CD4-positive, alpha-beta T cell treated with Interleukin-12 subunit alpha and Interleukin-12 subunit beta, for 1 hour (primary cell): ENCODE measurements around the gene UEVLD.

Experiments used
- DNase-seq: peaks from one replicate; pipeline ENCODE4 v3.0.0-alpha.2; 2020

Gene UEVLD

GRCh38 chr11:18580113-18580766, 8.3 kb downstream of the UEVLD start:
- DNase-seq = no peak

- peak; percentile 30 for DNase-seq
Observed at GRCh38 chr11:18578975-18579598, 9.4 kb downstream of the UEVLD start.

GRCh38 chr11:18575361-18575760, 13.2 kb downstream of the UEVLD start:
- DNase-seq = no peak

- DNase-seq = no peak
Observed at GRCh38 chr11:18567081-18567480, 21.5 kb downstream of the UEVLD start.

- no peak for DNase-seq
Observed at GRCh38 chr11:18566406-18566805, 22.1 kb downstream of the UEVLD start.

- DNase-seq = no peak
Observed at GRCh38 chr11:18564149-18564548, 24.4 kb downstream of the UEVLD start.

- no peak for DNase-seq
Observed at GRCh38 chr11:18563090-18563730, 25.3 kb downstream of the UEVLD start.

GRCh38 chr11:18548001-18548400, 40.5 kb downstream of the UEVLD start:
- DNase-seq = no peak

- peak; percentile 60 for DNase-seq
Observed at GRCh38 chr11:18540207-18541009, 48.1 kb downstream of the UEVLD start.

- no peak for DNase-seq
Observed at GRCh38 chr11:18536209-18536608, 52.3 kb downstream of the UEVLD start.

- DNase-seq = no peak
Observed at GRCh38 chr11:18534245-18534644, 54.3 kb downstream of the UEVLD start.

GRCh38 chr11:18533365-18533764, 55.2 kb downstream of the UEVLD start:
- DNase-seq = no peak

GRCh38 chr11:18527512-18527911, 61.0 kb downstream of the UEVLD start:
- peak; percentile 24 for DNase-seq

- peak; percentile 95 for DNase-seq
Observed at GRCh38 chr11:18526521-18527296, 61.8 kb downstream of the UEVLD start, which contains the start of gene TSG101. TSG101 (minus strand) TSS chr11:18526942; CDS start chr11:18526816, 126 bp downstream.

GRCh38 chr11:18526130-18526520, 62.4 kb downstream of the UEVLD start:
- DNase-seq = no peak

GRCh38 chr11:18524248-18524647, 64.3 kb downstream of the UEVLD start:
- no peak for DNase-seq

- DNase-seq = no peak
Observed at GRCh38 chr11:18523084-18523483, 65.5 kb downstream of the UEVLD start.

GRCh38 chr11:18522388-18522787, 66.1 kb downstream of the UEVLD start:
- DNase-seq = no peak

- DNase-seq = no peak
Observed at GRCh38 chr11:18521122-18521521, 67.4 kb downstream of the UEVLD start.

GRCh38 chr11:18502352-18502751, 86.2 kb downstream of the UEVLD start:
- no peak for DNase-seq

GRCh38 chr11:18501629-18502028, 86.9 kb downstream of the UEVLD start:
- no peak for DNase-seq

GRCh38 chr11:18498039-18498438, 90.5 kb downstream of the UEVLD start:
- no peak for DNase-seq

- DNase-seq = no peak
Observed at GRCh38 chr11:18495703-18496102, 92.8 kb downstream of the UEVLD start.
